Frontal cortex (tissue), 4 donors: Measurements from ENCODE around the gene RAVER1. TPM values are rescaled to one million over a fixed set of nuclear protein-coding genes. Genes with fewer than 3 reads are reported as not detected.
"Not testable (repeated sequence)": the region's sequence is repeated elsewhere in the genome, so short reads cannot be mapped to it uniquely, and the experiment has no call there.

Experiments
- DNase-seq, 2 donors: peaks; one replicate each; pipeline ENCODE4 v3.0.0; 2012; ENCODE audit warnings: low spot score in 2 of 2
- FAIRE-seq: peaks from 2 replicates; lab custom pipeline; 2012; peaks lifted over from hg19 to GRCh38; lab: Jason Lieb, UNC
- total RNA-seq: library from RNA; depleted of rRNA; stranded (reverse); fragments of >200 nt; gene quantifications from one replicate; pipeline ENCODE4 v1.2.3, GENCODE V29; 2014
- donor health status: control.
- donor health status: control.
- donor health status: control.

The RAVER1 gene
- 2.4 TPM for total RNA-seq

- FAIRE-seq, result no peak
- peak; percentile 97 to 99 for DNase-seq
Observed at GRCh38 chr19:10332965-10333757, at the start of gene RAVER1. Gene RAVER1, minus strand, starts transcription at chr19:10333529. Its CDS starts 22 bp downstream, at chr19:10333507.

DNA sequence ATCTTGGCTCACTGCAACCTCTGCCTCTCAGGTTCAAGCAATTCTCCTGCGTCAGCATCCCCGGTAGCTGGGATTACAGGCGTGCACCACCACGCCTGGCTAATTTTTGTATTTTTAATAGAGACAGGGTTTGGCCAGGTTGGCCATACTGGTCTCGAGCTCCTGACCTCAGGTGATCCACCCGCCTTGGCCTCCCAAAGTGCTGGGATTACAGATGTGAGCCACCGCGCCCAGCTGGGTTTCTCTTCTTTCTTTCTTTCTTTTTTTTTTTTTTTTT is 49.8 kb upstream of the RAVER1 start:
- DNase-seq, FAIRE-seq: not testable (repeated sequence)

GRCh38 chr19:10380313-10381102 is 47.2 kb upstream of the RAVER1 start, which contains the start of gene TYK2:
Gene TYK2, minus strand, starts transcription at chr19:10380572. Its CDS starts 2,166 bp downstream, at chr19:10378406.
- FAIRE-seq, result peak; percentile 97
- DNase-seq, result peak; percentile 93 to 99

- peak in 1 of 2 donors; percentile 12 for DNase-seq
- FAIRE-seq, result no peak
Observed at GRCh38 chr19:10379880-10380312, 46.6 kb upstream of the RAVER1 start.

DNA sequence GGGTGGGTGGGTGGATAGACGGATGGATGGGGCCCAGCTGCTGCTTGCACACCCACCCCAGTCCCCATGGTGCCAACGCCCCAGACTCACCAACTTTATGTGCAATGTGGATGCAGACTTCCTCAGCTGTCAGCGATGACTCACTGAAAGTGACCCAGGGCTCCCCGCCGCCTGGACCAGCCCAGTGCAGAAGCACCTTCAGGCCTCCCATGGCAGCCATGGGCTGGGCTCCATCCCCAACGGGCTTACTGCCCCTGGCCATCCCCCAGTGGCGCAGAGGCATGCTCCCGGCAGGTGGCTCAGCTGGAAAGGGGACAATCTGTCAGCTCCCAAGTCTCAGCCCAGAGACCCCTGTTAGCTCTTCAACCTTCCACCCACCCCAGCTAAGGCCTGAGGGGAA is 44.8 kb upstream of the RAVER1 start:
- FAIRE-seq, result no peak
- no peak for DNase-seq

- FAIRE-seq, DNase-seq: not testable (repeated sequence)
Observed at GRCh38 chr19:10377140-10377640, 43.9 kb upstream of the RAVER1 start.

GRCh38 chr19:10374931-10375330 is 41.6 kb upstream of the RAVER1 start:
- no peak for DNase-seq
- no peak for FAIRE-seq

- no peak for FAIRE-seq
- DNase-seq, result no peak
Observed at GRCh38 chr19:10372690-10373089, 39.4 kb upstream of the RAVER1 start.

GRCh38 chr19:10368101-10368803 is 34.9 kb upstream of the RAVER1 start:
- no peak for DNase-seq
- no peak for FAIRE-seq

- FAIRE-seq, DNase-seq: not testable (repeated sequence)
Observed at GRCh38 chr19:10366950-10367512, 33.7 kb upstream of the RAVER1 start.

GRCh38 chr19:10365518-10365917 is 32.2 kb upstream of the RAVER1 start:
- FAIRE-seq (no peak), DNase-seq (no peak)

- no peak for FAIRE-seq
- DNase-seq, result peak in 1 of 2 donors; percentile 53
Observed at GRCh38 chr19:10364644-10365043, 31.3 kb upstream of the RAVER1 start.

GRCh38 chr19:10363789-10364281 is 30.5 kb upstream of the RAVER1 start:
- DNase-seq (no peak), FAIRE-seq (no peak)

DNA sequence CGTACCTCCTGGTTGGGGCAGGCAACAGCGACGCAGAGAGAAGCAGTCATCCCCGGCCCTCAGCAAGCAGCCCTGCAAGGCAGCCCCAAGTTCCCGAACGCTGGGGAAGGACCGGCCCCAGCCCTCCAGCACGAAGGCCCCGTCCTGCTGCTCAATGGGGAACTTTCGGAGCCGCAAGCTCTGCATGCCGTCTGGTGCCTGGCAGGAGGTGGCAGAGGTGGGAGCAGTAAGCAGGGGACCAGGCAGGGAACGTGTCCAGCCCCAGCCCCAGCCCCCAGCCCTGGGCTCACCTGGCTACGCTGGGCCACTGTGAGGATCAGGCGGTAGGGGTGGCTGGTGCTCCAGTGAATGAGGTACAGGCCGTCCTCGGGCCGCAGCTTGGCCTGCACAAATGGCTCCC is 28.9 kb upstream of the RAVER1 start:
- FAIRE-seq (no peak), DNase-seq (no peak)

DNA sequence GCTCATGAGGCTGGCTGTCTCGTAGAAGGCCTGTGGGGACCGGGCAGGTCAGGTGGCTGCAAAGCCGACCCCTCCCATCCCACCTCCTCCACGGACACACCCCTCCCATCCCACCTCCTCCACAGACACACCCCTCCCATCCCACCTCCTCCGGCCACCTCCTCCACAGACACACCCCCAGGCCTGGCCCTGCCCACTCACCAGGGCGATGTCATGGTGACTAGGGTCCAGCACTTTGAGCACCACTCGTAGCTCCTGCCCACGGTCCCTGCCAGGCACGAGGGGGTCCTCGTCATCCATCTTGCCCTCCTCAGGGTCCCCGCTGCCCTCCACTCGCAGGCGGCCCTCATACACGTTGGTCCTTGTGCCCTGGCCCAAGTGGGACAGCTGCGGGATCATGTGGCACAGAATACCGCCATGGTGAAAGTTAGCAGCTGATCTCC is 28.3 kb upstream of the RAVER1 start:
- no peak for FAIRE-seq
- DNase-seq, result no peak

- no peak for FAIRE-seq
- no peak for DNase-seq
Observed at GRCh38 chr19:10356431-10356830, 23.1 kb upstream of the RAVER1 start.

DNA sequence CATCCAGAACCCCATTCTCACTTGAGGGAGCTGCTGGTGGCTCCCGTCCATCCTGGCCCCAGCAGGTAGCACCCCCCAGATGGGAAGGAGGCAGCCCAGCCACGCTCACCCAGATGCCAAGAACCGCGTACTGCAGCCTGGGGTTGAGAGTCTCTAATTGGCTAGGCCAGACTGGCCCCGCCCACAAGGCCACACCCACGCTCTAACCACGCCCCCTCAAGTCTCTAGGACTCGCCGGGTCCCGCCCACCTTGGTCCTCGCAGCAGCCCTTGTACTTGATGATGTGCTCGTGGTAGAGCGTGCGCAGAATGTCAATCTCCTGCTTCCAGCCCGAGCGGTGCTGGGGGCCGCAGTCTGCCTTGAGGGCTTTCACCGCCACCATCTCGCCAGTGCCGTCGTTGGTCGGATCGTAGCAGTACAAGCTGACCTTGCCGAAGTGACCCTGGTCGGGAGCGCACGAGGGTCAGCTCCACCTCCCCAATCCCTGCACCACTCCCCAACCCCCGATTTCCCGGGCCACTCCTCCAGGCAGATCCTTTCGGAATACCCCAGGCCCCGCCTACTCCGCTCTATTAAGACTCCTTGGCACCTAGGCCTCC is 20.6 kb upstream of the RAVER1 start:
- no peak for FAIRE-seq
- no peak for DNase-seq

DNA sequence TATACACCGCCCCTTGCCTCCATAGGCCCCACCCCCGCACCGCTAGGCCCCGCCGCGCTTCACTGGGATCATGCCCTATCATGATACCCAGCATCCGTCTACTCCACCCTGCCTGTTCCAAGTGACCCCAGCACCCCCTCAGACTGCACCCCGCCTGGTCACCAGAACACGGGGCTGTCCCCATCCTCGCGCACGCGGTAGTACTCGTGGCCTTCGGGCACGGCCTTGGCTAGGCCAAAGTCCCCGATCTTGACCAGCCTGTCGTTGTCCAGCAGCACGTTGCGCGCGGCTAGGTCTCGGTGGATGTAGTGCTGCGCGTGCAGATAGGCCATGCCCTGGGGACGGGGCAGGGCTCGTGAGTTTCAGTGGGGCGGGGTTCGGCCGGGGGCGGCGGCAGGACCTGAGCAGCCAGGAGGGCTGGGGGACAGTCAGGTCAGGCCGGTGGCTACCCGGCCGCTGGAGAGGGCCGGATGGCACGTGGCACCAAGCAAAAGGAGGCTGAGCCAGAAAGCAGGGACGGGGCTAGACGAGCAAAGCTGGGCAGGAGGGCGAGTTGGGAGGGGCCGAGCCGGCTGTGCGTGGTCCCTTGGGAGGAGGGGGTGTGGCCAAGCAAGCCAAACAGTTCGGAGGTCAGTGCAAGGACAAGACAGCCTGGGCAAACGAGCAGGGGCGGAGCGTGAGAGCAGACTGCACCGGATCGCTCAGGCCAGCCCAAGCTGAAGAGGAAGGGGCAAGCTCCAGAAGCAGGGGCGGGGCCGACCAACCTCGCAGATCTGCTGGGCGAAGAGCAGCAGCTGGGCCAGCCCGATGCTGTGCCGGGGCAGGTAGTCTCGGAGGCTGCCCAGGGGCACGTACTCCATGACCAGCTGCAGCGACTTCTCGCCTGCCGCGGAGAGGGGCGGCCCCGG is 19.7 kb upstream of the RAVER1 start:
- no peak for DNase-seq
- no peak for FAIRE-seq
